CD14-positive monocyte (primary cell): ENCODE measurements around the gene HLCS. TPM values are rescaled to one million over a fixed set of nuclear protein-coding genes. Genes with fewer than 3 reads are reported as not detected.

ENCODE experiments used
- DNase-seq, 3 donors: peaks; one replicate each; pipeline ENCODE4 v3.0.0-alpha.2; 2011 to 2022
- H2AFZ ChIP-seq: 2 replicates; pipeline ENCODE4 v1.6.0; 2012; ENCODE audit warnings: mild to moderate bottlenecking, low read depth, low read length, inconsistent platforms; ENCODE audit not compliant: insufficient read depth, poor library complexity, severe bottlenecking
- H3K27ac ChIP-seq, 2 donors: 1 replicate in 1 of 2; 2 replicates in 1 of 2; pipeline ENCODE4 v1.5.1; 2012 to 2013; ENCODE audit warnings: low read length in 2 of 2, control low read depth in 1 of 2, inconsistent platforms in 1 of 2, low read depth in 1 of 2, mild to moderate bottlenecking in 1 of 2
- H3K27me3 ChIP-seq, 2 donors: one replicate each; pipeline versions ENCODE4 v1.6.0 to v1.6.1; 2011 to 2013; ENCODE audit warnings: low read length in 2 of 2; ENCODE audit not compliant: control insufficient read depth in 2 of 2, insufficient read depth in 2 of 2
- H3K36me3 ChIP-seq, 2 donors: replicated peaks in 1 of 2; 1 replicate in 1 of 2; 2 replicates in 1 of 2; pipeline versions ENCODE4 v1.5.1 to v1.6.1; 2012 to 2013; ENCODE audit warnings: low read length in 2 of 2, control low read depth in 1 of 2, inconsistent platforms in 1 of 2, mild to moderate bottlenecking in 1 of 2; ENCODE audit not compliant: insufficient read depth in 2 of 2, control insufficient read depth in 1 of 2
- H3K4me1 ChIP-seq, 2 donors: 1 replicate in 1 of 2; 2 replicates in 1 of 2; pipeline versions ENCODE4 v1.5.1 to v1.6.1; 2012 to 2013; ENCODE audit warnings: low read length in 2 of 2, control low read depth in 1 of 2, inconsistent platforms in 1 of 2, mild to moderate bottlenecking in 1 of 2, moderate library complexity in 1 of 2; ENCODE audit not compliant: insufficient read depth in 2 of 2, control insufficient read depth in 1 of 2
- H3K4me2 ChIP-seq: replicated peaks from 2 replicates; pipeline ENCODE3; 2012; ENCODE audit warnings: low read length, moderate library complexity, mild to moderate bottlenecking; ENCODE audit not compliant: poor library complexity, severe bottlenecking; ENCODE audit errors: extremely low read depth
- H3K4me3 ChIP-seq, 3 experiments: fragments of 200-600 bp in 1 of 3; sonication (generic) in 1 of 3; replicated peaks in 1 of 3; 1 replicate in 2 of 3; 2 replicates in 1 of 3; pipeline ENCODE4 v1.5.1; 2011 to 2013; ENCODE audit warnings: low read length in 3 of 3, mild to moderate bottlenecking in 3 of 3, control low read depth in 2 of 3, low read depth in 2 of 3, inconsistent platforms in 1 of 3, moderate library complexity in 1 of 3
- H3K79me2 ChIP-seq: 2 replicates; pipeline ENCODE4 v1.6.0; 2012; ENCODE audit warnings: mild to moderate bottlenecking, control low read depth, inconsistent platforms, low read length, moderate library complexity; ENCODE audit not compliant: insufficient read depth
- H3K9ac ChIP-seq: 2 replicates; pipeline ENCODE4 v1.6.0; 2017; ENCODE audit warnings: low read length, mild to moderate bottlenecking; ENCODE audit not compliant: insufficient read depth, poor library complexity, severe bottlenecking
- H3K9me3 ChIP-seq, 2 donors: replicated peaks in 1 of 2; 1 replicate in 1 of 2; 2 replicates in 1 of 2; pipeline versions ENCODE4 v1.5.1 to v1.6.1; 2012 to 2013; ENCODE audit warnings: low read length in 2 of 2, control low read depth in 1 of 2; ENCODE audit not compliant: control insufficient read depth in 1 of 2, insufficient read depth in 1 of 2
- H4K20me1 ChIP-seq: 2 replicates; pipeline ENCODE4 v1.6.0; 2012; ENCODE audit warnings: mild to moderate bottlenecking, low read length, control low read depth, moderate library complexity; ENCODE audit not compliant: insufficient read depth
- H3K27ac Mint-ChIP-seq, 7 donors: one replicate each; pipeline ENCODE4 v1.8.0; 2020; ENCODE audit warnings: mild to moderate bottlenecking in 7 of 7, mixed read lengths in 7 of 7, moderate library complexity in 6 of 7, inconsistent platforms in 2 of 7
- H3K27me3 Mint-ChIP-seq, 3 donors: one replicate each; pipeline ENCODE4 v1.8.0; 2021 to 2022; ENCODE audit warnings: low read depth in 3 of 3, mild to moderate bottlenecking in 3 of 3, mixed read lengths in 3 of 3, moderate library complexity in 3 of 3, inconsistent platforms in 1 of 3
- H3K36me3 Mint-ChIP-seq, 2 donors: one replicate each; pipeline ENCODE4 v1.8.0; 2020; ENCODE audit warnings: mixed read lengths in 2 of 2, inconsistent platforms in 1 of 2, mild to moderate bottlenecking in 1 of 2
- H3K4me1 Mint-ChIP-seq: one replicate; pipeline ENCODE4 v1.8.0; 2020; ENCODE audit warnings: mild to moderate bottlenecking, mixed read lengths
- H3K4me3 Mint-ChIP-seq, 2 donors: one replicate each; pipeline ENCODE4 v1.8.0; 2020; ENCODE audit warnings: mild to moderate bottlenecking in 2 of 2, mixed read lengths in 2 of 2, moderate library complexity in 1 of 2
- H3K9me3 Mint-ChIP-seq, 7 donors: one replicate each; pipeline ENCODE4 v1.8.0; 2020 to 2022; ENCODE audit warnings: mixed read lengths in 7 of 7, mild to moderate bottlenecking in 6 of 7, moderate library complexity in 6 of 7, inconsistent platforms in 2 of 7
- WGBS: methylation state at CpG from one replicate; pipeline ENCODE4 v1.1.5; 2013; ENCODE audit warnings: missing lambda C conversion rate; ENCODE audit not compliant: insufficient coverage; 5-methylcytosine and 5-hydroxymethylcytosine counted together
- intact Hi-C, 2 donors: fragments of 100-400 bp; cut with micrococcal nuclease; formaldehyde crosslinking; loops; one replicate each; pipeline versions ENCODE4 v1.15.0 to v1.15.1; 2023
- polyA plus RNA-seq, 3 donors: library from polyadenylated mRNA; depleted of rRNA in 1 of 3; unstranded in 2 of 3; stranded (reverse) in 1 of 3; fragments of 300-500 nt in 2 of 3; fragments of >200 nt in 1 of 3; fragmentation: Illumina TruSeq in 2 of 3; gene quantifications; 1 replicate in 2 of 3; 2 replicates in 1 of 3; pipeline ENCODE4 v1.2.3, GENCODE V29; 2012 to 2021
- TF ChIP-seq, protein P1 (sequence below): fragments of 200-600 bp; IDR thresholded peaks from one replicate; pipeline ENCODE4 v1.8.0; 2022; ENCODE audit warnings: antibody characterized with exemption, mild to moderate bottlenecking

HLCS gene
- polyA plus RNA-seq, 3 donors = 2.1 to 3.1 (median 2.2) TPM

GRCh38 chr21:36904093-36904666 lies 62.3 kb downstream of the HLCS start:
- no peaks in the 10 kb centered on the region for H3K27me3 ChIP-seq
- H3K4me1 ChIP-seq = no peaks in the 10 kb centered on the region
- DNase-seq = no peak
- Mint-ChIP-seq H3K9me3 (peaks cover 0 to 3% (median 0%) of the 10 kb centered on the region in 7 donors), H3K4me3 (no peak overlapping the region), H3K27me3 (peaks cover 0 to 9% (median 1%) of the 10 kb centered on the region in 3 donors), H3K4me1 (no peaks in the 10 kb centered on the region), H3K36me3 (peaks cover 0 to 4% of the 10 kb centered on the region in 2 donors), H3K27ac (no peak overlapping the region)
- H3K27ac ChIP-seq = no peak overlapping the region
- intact Hi-C loops = no loop called here
- 92% methylated on average over 2 of the region's 3 CpGs for WGBS
- H3K36me3 ChIP-seq = no peaks in the 10 kb centered on the region
- H3K9ac ChIP-seq = no peak overlapping the region
- H4K20me1 ChIP-seq = no peaks in the 10 kb centered on the region
- no peaks in the 10 kb centered on the region for H3K79me2 ChIP-seq
- H2AFZ ChIP-seq = no peak overlapping the region
- H3K9me3 ChIP-seq = no peaks in the 10 kb centered on the region
- H3K4me2 ChIP-seq = no peak overlapping the region
- TF ChIP-seq, protein P1, sequence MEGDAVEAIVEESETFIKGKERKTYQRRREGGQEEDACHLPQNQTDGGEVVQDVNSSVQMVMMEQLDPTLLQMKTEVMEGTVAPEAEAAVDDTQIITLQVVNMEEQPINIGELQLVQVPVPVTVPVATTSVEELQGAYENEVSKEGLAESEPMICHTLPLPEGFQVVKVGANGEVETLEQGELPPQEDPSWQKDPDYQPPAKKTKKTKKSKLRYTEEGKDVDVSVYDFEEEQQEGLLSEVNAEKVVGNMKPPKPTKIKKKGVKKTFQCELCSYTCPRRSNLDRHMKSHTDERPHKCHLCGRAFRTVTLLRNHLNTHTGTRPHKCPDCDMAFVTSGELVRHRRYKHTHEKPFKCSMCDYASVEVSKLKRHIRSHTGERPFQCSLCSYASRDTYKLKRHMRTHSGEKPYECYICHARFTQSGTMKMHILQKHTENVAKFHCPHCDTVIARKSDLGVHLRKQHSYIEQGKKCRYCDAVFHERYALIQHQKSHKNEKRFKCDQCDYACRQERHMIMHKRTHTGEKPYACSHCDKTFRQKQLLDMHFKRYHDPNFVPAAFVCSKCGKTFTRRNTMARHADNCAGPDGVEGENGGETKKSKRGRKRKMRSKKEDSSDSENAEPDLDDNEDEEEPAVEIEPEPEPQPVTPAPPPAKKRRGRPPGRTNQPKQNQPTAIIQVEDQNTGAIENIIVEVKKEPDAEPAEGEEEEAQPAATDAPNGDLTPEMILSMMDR = no peak
- H3K4me3 ChIP-seq = no peak overlapping the region

- H3K27ac ChIP-seq = no peak overlapping the region
- Mint-ChIP-seq H3K4me1 (no peaks in the 10 kb centered on the region), H3K27me3 (peaks cover 0 to 3% (median 1%) of the 10 kb centered on the region in 3 donors), H3K36me3 (peaks cover 0 to 4% of the 10 kb centered on the region in 2 donors), H3K9me3 (peaks cover 0 to 6% (median 0%) of the 10 kb centered on the region in 7 donors), H3K4me3 (no peak overlapping the region), H3K27ac (no peak overlapping the region)
- H3K36me3 ChIP-seq = no peaks in the 10 kb centered on the region
- no peak overlapping the region for H3K4me3 ChIP-seq
- TF ChIP-seq, protein P1 = no peak
- no peak overlapping the region for H3K4me2 ChIP-seq
- no peak overlapping the region for H2AFZ ChIP-seq
- no peaks in the 10 kb centered on the region for H3K9me3 ChIP-seq
- H3K4me1 ChIP-seq = no peaks in the 10 kb centered on the region
- no peaks in the 10 kb centered on the region for H4K20me1 ChIP-seq
- 100% methylated on average over 2 of the region's 5 CpGs for WGBS
- no peak for DNase-seq
- H3K9ac ChIP-seq = no peak overlapping the region
- H3K79me2 ChIP-seq = no peaks in the 10 kb centered on the region
- no peaks in the 10 kb centered on the region for H3K27me3 ChIP-seq
- intact Hi-C loops = no loop called here
These were observed 63.7 kb downstream of the HLCS start for GRCh38 chr21:36902793-36903192.
